Stromal cell of bone marrow (primary cell): ENCODE results near the gene EXPH5.
"Not testable (repeated sequence)": the region's sequence is repeated elsewhere in the genome, so short reads cannot be mapped to it uniquely, and the experiment has no call there.

Experiments
- DNase-seq: peaks from one replicate; pipeline ENCODE4 v3.0.0-alpha.2; 2012; ENCODE audit warnings: low read depth

EXPH5 gene

DNA sequence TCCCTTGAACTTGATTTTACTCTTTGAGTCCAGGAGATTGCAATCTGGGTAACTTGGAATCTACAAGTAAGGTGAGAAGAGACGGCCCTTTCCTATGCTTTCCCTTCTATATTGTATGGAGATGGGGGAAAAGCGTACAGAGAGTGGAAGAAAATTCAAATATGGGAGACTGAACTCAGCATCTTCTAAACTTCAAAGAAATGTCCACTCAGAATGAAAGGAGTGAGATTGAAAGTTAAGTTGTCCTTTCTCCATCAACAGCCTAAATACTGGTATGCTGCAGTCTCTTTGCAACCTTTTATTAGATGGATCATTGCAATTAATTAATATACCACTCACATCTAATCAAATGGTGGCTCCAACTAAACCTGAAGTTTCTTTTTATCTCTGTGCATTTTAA, 6.4 kb upstream of the EXPH5 start:
- no peak for DNase-seq

DNA sequence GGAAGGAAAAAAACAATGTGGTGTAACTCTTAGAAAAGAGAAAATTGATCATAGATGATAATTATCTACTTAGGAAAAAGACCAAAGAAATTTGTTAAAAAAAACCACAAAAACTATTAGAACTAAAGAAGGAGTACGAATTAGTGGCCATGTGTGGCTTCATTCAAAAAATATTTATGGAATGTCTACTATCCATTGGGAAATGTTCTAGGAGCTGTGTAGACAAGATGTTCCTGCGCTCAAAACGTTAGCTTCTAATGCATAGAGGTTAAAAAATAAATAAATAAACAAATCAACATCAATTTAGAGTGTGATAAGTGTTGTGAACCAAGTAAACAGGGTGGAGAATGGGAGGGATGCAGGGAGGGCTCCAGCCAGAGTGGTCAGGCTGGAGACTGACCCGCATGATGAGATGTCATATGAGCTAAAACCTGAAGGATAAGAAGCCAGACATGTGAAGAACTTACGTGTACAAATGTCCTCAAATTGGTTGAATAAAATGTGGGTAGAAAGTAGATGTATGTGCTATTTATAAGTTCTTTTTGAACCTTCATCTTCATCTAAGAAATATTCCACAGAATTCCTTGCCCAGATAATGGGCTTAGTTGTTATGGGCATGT, 4.3 kb upstream of the EXPH5 start:
- no peak for DNase-seq

DNA sequence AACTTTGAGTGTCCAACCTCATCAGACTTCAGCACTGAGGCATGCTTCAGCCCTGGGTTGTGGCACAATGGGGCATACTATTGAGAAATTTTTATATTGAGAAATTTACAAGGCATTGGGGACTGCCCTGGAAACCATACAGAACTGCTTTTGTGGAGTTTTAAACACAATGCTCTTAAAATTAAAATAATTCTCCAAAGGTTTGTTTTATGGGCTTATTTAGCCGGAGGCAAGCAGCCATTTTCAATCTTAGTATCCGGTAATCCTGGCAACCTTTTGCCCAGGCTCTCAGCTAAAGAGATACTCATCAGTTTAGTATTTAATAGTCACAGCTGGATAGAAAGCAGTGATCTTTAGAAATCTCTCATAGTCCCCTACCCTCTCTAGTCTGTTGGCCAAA, 3.1 kb upstream of the EXPH5 start:
- no peak for DNase-seq

DNA sequence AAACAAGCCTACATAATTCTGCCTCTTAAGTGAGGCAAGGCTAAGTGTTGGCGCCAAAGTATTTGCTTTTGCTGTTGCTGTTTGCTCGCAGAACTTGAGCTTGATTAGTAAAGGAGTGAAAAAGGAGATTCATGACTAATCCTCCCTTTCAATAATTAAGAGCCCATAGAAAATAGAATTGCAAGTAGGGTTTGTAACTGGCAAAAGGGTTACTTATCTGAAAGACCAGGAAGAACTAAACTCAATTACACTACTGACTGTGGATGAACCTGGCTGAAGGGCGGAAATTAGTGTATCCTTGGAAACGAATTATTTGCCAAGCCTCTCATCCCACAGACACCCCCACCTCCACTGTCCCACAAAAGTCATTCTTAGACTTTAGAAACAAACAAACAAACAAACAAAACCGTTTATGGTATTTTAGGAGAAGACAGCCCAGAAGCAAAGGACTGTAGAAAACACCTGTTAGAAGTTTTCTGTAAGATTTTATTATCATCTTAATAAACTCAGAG, 411 bp upstream of the EXPH5 start:
- DNase-seq = no peak

- no peak for DNase-seq
These were observed 866 bp downstream of the EXPH5 start for GRCh38 chr11:108592591-108593213.

- DNase-seq = no peak
These were observed 1.7 kb downstream of the EXPH5 start for GRCh38 chr11:108591893-108592292.

DNA sequence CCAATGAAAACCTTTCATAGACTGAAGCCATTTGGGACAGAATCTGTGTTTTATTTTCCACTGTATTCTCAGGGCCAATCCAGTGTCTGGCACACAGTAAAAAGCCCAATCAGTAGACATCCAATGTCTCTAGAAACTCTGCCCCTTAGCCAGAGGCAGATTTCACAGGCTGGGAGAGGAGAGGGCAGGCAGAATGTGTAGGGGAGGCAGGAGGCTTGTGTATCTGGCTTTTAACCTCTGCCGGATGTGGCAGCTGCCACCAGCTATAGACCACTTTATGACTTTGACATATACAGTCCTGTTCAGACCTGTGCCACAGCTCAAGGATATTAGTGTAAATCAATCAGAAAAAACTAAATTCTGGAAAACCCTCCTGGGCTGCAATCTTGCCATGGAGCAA, 4.4 kb downstream of the EXPH5 start:
- no peak for DNase-seq

- no peak for DNase-seq
These were observed 5.3 kb downstream of the EXPH5 start for GRCh38 chr11:108588287-108588686.

- DNase-seq = no peak
These were observed 6.5 kb downstream of the EXPH5 start for GRCh38 chr11:108587109-108587508.

DNA sequence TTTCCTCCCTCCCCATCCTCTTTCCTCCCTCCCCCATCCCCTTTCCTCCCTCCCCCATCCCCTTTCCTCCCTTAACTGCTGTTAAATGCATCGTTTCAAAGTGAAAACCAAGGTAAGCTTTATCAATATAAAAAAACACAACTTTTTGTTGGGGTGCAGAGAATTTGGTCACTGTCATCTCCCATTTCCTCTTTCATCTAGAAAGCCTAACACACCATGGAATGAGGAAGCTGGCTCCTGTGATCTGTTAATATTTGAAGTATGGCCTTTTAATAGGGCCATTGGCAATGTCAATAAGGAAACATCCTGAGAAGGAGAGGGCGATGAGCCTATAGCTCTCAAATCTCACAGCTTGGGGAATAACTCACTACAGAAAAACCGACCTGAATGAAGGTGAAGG, 7.0 kb downstream of the EXPH5 start:
- no peak for DNase-seq

- DNase-seq = not testable (repeated sequence)
These were observed 7.4 kb downstream of the EXPH5 start for GRCh38 chr11:108586185-108586584.

- no peak for DNase-seq
These were observed 8.6 kb downstream of the EXPH5 start for GRCh38 chr11:108584973-108585372.

DNA sequence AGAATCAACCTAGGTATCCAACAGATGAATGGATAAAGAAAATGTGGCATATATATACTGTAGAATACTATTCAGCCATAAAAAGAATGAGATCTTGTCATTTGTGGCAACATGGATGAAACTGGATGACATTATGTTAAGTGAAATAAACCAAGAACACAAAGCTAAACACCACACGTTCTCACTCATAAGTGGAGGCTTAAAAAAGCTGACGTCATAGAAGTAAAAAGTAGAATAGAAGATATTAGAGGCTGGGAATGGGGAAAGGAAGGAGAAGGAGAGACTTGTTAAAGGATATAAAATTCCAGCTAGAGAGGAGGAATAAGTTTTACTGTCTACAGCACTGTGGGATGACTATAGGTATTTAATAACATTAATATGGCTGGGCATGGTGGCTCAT, 12.9 kb downstream of the EXPH5 start:
- no peak for DNase-seq

DNA sequence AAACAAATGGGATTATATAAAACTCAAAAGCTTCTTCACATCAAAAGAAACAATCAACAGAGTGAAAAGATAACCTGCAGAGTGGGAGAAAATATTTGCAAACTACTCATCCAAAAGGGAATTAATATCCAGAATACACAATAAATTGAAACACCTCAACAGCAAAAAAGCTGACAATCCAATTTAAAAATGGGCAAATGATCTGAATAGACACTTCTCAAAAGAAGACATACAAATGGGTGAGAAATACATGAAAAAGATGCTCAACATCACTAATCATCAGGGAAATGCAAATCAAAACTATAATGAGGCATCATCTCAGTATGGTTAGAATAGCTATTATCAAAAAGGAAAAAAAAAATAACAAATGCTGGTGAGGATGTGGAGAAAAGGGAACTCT, 13.5 kb downstream of the EXPH5 start:
- no peak for DNase-seq

DNA sequence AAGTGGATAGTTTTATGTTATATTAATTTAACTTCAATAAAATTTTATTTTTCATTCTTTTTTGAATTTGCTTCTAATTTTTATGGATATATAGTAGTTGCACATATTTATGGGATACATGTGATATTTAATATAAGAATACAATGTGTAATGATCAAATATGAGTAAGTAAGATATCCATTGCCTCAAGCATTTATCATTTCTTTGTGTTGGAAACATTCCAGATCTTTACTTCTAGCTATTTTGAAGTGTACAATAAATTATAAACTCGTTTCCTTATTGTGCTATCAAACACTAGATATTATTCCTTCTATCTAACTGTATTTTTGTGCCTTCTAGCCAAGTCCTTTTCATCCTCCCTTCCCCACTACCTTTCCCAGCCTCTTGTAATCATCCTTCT, 17.0 kb downstream of the EXPH5 start:
- DNase-seq = no peak

GRCh38 chr11:108574675-108575074, 18.9 kb downstream of the EXPH5 start:
- DNase-seq = no peak

DNA sequence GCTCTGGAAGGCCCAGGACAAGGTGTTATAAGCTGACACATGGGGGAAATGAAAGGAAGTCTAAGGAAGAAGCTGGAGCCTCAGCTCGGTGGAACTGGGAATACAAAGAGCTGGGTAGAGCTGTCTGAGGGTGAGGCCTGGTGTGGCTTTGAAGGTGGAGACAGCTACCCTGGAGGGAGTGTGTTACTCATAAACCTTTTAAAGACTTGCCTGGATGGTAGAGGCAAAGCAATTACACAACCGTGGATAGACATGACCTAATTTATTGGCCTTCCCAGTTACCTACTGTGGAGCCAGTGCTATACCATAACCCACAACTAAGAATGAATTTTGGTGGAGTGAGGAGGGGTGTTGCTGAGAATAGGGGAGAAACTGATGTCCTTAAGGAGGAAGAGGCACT, 22.6 kb downstream of the EXPH5 start:
- DNase-seq = no peak

DNA sequence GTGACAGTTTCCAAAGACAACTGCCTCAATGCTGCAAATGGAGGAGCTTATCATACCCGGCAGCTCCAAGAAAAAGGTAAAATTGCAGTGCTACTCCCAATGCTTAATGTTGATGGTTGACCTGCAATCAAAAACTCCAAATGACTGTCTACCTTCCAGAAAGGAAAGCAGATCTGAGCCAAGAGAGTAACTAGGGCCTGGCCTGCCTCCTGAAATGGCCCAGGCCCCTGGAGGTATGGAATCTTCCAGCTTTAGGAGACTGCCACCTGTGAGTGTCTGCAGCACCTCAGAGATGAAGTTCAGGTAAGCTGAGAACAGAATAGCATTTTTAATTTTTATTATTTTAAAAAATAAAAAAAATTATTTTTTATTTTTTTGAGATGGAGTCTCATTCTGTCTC, 23.7 kb downstream of the EXPH5 start:
- DNase-seq = no peak

DNA sequence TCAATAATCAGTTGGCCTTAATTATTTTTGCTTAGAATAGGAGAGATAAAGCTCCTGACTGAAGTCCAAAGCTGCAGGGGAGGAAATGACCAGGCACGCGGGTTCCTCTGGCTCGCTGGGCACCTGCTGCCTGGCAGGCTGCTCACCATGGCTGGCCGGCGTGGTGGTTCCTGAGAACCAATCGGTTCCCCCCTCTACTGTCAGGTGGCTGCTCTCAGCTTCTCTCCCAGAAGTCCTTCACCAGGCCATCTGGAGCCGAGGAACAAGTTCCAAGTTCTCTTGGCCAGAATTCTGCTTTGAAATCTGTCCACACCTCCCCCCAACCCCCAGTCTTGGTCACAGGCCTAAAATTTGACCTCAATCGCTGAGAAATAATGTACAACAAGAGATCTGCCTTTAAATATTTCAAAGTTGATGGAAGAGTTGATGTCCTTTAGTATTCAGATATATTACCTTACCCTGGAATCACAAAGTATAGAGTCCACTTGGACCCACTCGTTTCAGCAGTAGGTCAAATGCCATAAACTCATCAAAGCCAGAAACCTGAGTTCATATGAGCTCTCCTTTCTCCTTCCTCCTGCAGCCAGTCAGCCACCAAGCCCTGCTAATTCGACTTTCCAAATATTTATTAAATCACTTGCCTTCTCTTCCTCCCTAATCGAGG, 25.2 kb downstream of the EXPH5 start:
- DNase-seq = no peak

GRCh38 chr11:108565653-108566052, 27.9 kb downstream of the EXPH5 start:
- no peak for DNase-seq

DNA sequence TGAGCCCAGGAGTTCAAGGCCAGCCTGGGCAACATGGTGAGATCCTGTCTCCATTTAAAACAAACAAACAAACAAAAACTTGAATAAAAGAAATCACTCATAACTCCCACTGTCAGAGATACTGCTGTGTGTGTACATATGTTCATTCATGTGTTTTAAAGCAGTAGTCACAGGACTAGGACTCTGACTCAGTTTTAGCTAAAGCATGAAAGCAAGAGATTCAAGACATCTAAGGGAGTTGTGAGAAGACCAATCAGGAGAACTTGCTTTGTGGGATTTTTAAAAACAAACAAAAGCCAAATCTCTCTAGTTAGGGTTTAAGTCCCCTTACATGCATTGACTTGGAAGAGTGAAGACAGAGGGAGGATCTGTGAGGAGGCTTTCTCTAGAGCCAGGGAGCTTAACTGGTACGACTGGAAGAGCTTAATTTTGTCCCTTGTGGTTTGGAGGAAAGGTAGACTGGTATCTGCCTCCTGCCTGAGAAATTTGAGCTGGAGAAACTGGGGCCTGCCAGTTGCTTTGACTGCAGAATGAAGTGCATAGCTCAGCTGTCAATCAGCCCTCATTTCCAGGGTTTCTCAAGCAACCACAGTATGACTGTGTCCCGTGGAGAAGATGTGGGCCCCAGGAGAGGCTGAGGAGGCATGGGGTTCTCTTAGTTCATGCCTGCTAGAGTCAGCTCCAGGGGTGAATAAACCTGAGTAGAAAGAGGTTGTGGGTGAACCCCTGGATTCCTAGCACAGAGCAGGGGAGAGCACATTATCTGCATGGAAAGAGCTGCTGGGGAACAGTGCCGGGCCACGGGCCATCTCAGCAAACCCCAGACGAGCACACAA, 30.6 kb downstream of the EXPH5 start:
- no peak for DNase-seq

GRCh38 chr11:108561535-108561991, 32.0 kb downstream of the EXPH5 start:
- no peak for DNase-seq

GRCh38 chr11:108559904-108560303, 33.7 kb downstream of the EXPH5 start:
- DNase-seq = peak; percentile 60
